SK-N-MC (cell line): Measurements from ENCODE around the gene ZCCHC24.

ENCODE experiments used
- EZH2 ChIP-seq: fragments of 200-600 bp; sonication (generic); IDR thresholded peaks from one replicate; pipeline ENCODE4 v1.6.1; 2017; ENCODE audit warnings: antibody characterized with exemption
- POLR2AphosphoS5 ChIP-seq: IDR thresholded peaks from 2 replicates; pipeline ENCODE4 v1.6.1; 2012; ENCODE audit warnings: mild to moderate bottlenecking, low read depth, low read length, borderline replicate concordance

- no peak for TF ChIP-seq POLR2AphosphoS5
- TF ChIP-seq EZH2, result no peak
Observed at GRCh38 chr10:79342295-79342761, 103.1 kb downstream of the ZCCHC24 start.
